HG03442 (cell line): ENCODE results near the gene FBXW7.

Experiments used
- ATAC-seq: cut with Tn5 transposase; IDR thresholded peaks from one replicate; pipeline ENCODE4 v1.9.1; 2021; ENCODE audit warnings: mild to moderate bottlenecking, moderate library complexity; ENCODE audit not compliant: unreplicated experiment

The FBXW7 gene, protein sequence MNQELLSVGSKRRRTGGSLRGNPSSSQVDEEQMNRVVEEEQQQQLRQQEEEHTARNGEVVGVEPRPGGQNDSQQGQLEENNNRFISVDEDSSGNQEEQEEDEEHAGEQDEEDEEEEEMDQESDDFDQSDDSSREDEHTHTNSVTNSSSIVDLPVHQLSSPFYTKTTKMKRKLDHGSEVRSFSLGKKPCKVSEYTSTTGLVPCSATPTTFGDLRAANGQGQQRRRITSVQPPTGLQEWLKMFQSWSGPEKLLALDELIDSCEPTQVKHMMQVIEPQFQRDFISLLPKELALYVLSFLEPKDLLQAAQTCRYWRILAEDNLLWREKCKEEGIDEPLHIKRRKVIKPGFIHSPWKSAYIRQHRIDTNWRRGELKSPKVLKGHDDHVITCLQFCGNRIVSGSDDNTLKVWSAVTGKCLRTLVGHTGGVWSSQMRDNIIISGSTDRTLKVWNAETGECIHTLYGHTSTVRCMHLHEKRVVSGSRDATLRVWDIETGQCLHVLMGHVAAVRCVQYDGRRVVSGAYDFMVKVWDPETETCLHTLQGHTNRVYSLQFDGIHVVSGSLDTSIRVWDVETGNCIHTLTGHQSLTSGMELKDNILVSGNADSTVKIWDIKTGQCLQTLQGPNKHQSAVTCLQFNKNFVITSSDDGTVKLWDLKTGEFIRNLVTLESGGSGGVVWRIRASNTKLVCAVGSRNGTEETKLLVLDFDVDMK

DNA sequence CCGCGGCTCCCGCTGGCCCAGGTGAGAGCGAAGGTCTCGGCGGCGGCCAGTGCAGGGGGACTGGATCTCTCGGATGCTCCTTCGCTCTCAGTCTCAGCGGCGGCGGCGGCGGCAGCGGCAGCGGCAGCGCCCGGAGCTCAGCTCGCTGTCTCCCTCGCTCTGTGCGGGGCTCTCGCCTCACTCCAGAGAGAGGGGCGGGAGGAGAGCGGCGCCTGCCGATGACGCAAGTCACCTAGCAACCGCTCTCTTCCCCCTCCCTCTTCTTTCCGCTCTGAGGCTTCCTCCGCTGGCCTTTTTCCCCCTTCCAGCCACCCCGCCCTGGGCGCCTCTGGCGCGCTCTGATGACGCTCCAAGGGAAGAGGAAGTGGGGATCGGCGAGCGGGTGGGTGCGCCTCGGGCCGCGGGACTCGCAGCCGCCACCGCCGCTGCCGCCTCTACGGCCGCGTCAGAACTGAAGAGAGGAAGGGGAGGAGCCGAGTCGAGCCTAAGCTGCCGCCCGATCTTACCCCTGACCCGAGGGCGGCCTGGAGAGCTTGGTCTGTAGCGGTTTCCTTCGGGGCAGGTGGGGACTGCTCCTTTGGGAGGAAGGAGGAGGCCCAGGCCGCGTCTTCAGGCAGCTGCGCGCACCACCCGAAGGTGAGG, at the start of gene FBXW7:
Gene FBXW7 (minus strand): TSS at position 190 of the 642 bp plus-strand sequence. CDS start 124,289 bp downstream, outside the sequence.
- ATAC-seq, result peak; percentile 83

- ATAC-seq, result peak; percentile 74
These were observed 49.1 kb upstream of the FBXW7 start for GRCh38 chr4:152585023-152585441.

DNA sequence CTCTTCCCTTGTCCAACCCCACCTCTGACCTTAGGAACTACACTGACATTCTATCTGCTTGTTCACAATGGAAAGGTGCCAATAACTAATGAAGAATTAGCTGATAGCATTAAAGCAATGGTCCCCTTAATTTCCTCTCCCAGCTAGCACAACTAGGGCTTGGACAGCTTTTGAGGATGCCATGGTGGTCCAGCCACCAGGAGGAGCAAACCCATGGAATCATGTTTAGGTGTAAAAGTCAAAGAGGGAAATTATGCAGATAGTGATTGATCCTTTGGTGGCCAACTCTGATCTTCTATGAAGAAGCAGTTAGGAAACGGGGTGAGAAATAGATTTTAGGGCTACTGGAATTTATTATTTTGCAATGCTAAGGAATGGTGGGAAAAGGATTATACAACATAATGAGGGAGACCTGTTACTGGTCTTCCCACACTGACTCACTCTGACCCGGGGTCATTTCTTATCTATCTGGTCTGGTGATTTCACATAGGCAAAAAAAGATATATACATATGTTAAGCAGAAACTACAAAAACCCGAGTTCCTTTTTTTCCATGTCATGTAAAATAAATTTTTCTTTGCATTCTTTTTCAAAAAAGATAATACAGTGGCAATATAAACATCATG, 45.8 kb upstream of the FBXW7 start:
- ATAC-seq, result no peak

GRCh38 chr4:152579916-152580315, 44.0 kb upstream of the FBXW7 start:
- ATAC-seq, result no peak

GRCh38 chr4:152579107-152579764, 43.3 kb upstream of the FBXW7 start:
- ATAC-seq, result no peak

- ATAC-seq, result no peak
These were observed 42.8 kb upstream of the FBXW7 start for GRCh38 chr4:152578670-152579069.

DNA sequence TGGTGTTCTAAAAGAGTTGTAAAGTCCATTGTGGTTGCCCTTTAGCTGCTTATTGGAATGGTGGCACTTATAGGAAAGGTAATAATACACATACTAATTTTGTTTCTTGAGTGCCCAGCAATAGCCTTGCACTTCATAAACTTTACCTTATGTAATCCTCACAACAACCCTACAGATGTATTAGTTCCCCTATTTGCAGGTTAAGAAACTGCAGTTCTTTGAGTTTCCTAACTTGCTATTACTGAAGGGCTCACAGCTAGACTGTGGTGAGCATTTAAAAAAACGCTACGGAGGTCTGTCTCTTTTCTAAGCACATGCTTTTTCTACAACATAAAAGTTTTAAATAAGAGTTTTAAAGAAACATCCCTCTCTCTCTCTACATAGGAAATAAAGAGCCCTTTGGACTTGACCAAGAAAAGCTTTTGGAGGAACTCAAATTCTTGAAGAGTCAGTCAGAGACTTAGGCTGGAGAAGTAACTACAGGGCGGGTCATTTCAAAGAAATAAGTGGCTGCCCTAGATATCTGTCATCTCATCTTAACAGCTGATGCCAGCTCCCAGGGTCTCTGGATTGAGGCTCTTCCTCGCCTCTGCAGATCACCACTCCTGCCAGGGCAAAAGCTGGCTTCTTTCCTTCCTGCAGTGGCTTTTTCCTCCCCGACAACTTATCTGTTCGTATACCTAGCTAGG, 42.0 kb upstream of the FBXW7 start:
- no peak for ATAC-seq

DNA sequence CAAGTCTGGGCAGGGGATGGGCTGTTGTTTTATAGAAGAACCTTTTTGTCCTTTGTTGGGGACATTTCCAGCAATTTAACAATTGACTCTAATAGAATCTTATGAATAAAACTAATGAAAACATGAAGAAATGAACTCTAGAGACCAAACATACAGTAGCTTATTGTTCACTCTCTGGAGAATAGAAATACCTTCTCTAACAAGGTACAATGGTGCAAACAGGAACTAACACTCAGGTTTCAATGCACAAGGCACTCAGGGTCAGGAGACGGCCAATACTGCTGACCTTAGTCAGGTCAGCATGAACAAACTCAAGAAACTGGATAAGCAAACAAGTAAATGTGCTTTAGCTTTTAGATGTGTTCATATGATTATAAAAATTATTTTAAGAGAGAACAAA, 39.6 kb upstream of the FBXW7 start:
- ATAC-seq, result no peak

DNA sequence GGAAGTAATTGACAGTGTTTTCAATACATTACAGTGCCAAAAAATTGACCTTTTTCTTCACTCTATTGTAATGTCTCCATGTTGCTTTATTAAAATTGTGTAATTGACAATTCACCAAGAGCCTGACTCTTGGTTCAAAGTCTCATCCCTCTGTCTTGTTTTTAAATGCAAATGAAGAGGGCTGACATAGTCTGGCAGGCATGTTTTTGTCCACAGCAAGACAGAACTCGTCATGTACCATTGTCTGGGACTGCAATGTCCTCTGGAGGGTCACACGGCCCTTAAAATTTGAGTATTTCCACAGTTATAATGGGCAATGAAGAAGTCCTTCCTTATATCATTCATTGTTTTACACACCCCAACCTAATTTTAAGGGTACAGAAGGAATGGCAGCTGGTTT, 38.0 kb upstream of the FBXW7 start:
- ATAC-seq, result no peak

- ATAC-seq, result peak; percentile 75
These were observed 36.7 kb upstream of the FBXW7 start for GRCh38 chr4:152572417-152573086.

- no peak for ATAC-seq
These were observed 35.9 kb upstream of the FBXW7 start for GRCh38 chr4:152571770-152572169.

DNA sequence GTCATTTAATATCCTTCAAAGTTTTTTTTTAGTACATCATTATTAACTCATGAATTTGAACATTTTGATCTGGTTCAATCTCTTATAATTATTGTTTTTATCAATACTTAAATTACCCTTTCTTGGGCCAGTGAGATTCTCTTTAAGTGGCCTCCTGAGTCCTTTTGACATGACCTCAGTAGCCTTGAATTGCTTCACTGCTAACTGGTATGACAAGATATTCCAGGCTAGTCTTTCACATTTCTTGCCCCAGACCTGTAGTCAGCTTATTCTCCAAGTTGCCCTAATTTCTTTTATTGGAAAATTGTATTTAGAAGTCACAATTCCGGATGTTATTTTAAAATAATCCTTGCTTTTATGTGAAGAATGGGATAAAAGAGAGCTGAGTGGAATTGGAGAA, 35.4 kb upstream of the FBXW7 start:
- ATAC-seq, result no peak

GRCh38 chr4:152565333-152565732, 29.4 kb upstream of the FBXW7 start:
- no peak for ATAC-seq

GRCh38 chr4:152564336-152564735, 28.4 kb upstream of the FBXW7 start:
- no peak for ATAC-seq

GRCh38 chr4:152563209-152563608, 27.3 kb upstream of the FBXW7 start:
- no peak for ATAC-seq

- peak; percentile 52 for ATAC-seq
These were observed 23.7 kb upstream of the FBXW7 start for GRCh38 chr4:152559641-152560040.

DNA sequence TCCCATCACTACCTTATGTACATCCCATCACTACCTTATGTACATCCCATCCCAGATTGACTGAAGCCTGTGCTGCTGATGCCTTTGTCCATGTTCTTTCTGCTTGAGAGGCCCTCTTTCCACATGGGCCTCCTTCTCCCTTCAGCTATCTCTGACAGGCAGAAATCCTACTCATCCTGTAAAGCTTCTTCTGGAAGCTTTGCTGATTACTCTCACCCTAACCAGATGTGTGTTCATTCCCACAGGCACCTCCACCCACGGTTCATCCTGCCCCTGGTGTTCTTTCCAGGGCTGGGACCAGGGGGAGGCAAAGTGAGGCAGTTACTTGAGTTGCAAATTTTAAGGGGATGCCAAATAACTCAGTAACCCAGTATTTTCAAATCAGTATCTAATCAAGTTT, 22.5 kb upstream of the FBXW7 start:
- ATAC-seq, result no peak

DNA sequence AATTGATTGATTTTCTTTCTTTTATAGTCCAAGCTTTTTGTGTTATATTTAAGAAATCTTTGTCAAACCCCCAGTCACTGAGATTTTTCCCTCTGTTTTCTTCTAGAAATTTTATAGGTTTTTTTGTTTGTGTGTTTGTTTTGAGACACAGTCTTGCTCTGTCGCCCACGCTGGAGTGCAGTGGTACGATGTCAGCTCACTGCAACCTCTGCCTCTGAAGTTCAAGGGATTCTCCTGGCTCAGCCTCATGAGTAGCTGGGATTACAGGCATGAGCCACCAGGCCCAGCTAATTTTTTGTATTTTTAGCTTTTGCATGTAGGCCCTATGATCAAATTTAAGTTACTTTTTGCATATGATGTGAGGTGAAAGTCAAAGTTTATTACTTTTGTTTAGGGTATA, 20.9 kb upstream of the FBXW7 start:
- no peak for ATAC-seq

GRCh38 chr4:152556283-152556682, 20.4 kb upstream of the FBXW7 start:
- ATAC-seq, result no peak

GRCh38 chr4:152554742-152555141, 18.9 kb upstream of the FBXW7 start:
- ATAC-seq, result no peak
